ENCODE results near the gene CD37. TPM values are rescaled to one million over a fixed set of nuclear protein-coding genes. Genes with fewer than 3 reads are reported as not detected.
"Not testable (repeated sequence)": the region's sequence is repeated elsewhere in the genome, so short reads cannot be mapped to it uniquely, and the experiment has no call there.

The CD37 gene
- total RNA-seq, 1 donor from 2014 or later = 1,688 TPM

DNA sequence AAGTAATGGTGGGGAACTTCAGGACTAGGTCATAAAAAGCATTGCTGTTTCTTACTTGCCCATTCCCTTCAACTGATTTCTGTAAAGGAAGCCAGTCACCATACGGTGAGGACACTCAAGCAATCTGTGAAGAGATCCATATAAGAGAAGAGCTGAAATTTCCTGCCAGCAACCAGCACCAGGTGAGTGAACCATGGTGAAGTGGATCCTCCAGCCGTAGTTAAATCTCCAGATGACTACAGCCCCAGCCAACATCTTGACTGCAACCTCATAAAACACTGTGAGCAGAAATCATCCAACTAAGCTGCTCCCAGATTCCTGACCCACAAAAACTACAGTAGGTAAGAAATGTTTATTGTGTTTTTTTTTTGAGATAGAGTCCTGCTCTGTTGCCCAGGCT is 6.5 kb upstream of the CD37 start:
- POLR2A ChIA-PET = interaction anchor here (0.6 to 16.2 kb wide), 8 partner anchors 10 to 167 kb away, joined by 3 to 757 read pairs (median 10); partner anchors contain the start of genes CD37, RPS11 and TEAD2

DNA sequence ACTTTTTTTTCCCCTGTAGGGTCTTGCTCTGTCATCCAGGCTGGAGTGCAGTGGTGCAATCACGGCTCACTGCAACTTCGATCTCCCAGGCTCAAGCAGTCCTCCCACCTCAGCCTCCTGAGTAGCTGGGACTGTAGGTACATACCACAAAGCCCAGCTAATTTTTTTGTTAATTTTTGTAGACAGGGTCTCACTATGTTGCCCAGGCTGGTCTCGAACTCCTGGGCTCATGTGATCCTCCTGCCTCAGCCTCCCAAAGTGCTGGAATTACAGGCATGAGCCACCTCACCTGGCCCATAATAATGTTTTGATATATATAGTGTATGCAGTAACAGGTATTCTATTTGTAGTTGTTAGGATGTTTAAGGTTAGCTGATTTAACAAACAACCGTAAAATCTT is 4.0 kb upstream of the CD37 start:
- not testable (repeated sequence) for ATAC-seq (ENCODE audit: low read depth); DNase-seq; H3K27me3 Mint-ChIP-seq; H3K9me3 Mint-ChIP-seq
- Mint-ChIP-seq H3K4me1 (peaks cover 95% of the 10 kb centered on the region), H3K27ac (peak overlapping the region; percentile 100), H3K4me3 (peak overlapping the region; percentile 73), H3K36me3 (ENCODE audit: low read depth) (peaks cover 67% of the 10 kb centered on the region)
- intact Hi-C loops (cut with micrococcal nuclease) = loop anchor here (5.0 to 10.0 kb wide), 3 partner anchors 121 to 1014 kb away; partner anchors contain the start of genes ALDH16A1, IL4I1 and PIH1D1
- POLR2A ChIA-PET = interaction anchor here (0.7 to 19.9 kb wide), 9 partner anchors 3 to 165 kb away, joined by 3 to 757 read pairs (median 4); partner anchors contain the start of genes ALDH16A1, CD37, PIH1D1 and RPS11
- CTCF ChIA-PET = interaction anchor here (4.5 kb wide), 1 partner anchor 30 kb away, joined by 24 read pairs; no protein-coding TSS in a partner anchor

More for the DNA sequence above, 6.5 kb upstream of the CD37 start:
- TF ChIP-seq, protein P1, sequence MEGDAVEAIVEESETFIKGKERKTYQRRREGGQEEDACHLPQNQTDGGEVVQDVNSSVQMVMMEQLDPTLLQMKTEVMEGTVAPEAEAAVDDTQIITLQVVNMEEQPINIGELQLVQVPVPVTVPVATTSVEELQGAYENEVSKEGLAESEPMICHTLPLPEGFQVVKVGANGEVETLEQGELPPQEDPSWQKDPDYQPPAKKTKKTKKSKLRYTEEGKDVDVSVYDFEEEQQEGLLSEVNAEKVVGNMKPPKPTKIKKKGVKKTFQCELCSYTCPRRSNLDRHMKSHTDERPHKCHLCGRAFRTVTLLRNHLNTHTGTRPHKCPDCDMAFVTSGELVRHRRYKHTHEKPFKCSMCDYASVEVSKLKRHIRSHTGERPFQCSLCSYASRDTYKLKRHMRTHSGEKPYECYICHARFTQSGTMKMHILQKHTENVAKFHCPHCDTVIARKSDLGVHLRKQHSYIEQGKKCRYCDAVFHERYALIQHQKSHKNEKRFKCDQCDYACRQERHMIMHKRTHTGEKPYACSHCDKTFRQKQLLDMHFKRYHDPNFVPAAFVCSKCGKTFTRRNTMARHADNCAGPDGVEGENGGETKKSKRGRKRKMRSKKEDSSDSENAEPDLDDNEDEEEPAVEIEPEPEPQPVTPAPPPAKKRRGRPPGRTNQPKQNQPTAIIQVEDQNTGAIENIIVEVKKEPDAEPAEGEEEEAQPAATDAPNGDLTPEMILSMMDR (IDR thresholded peaks at IDR 0.05) = no peak
- ATAC-seq (ENCODE audit: low read depth) (no peak), DNase-seq (no peak)
- Mint-ChIP-seq H3K36me3 (ENCODE audit: low read depth) (peaks cover 57% of the 10 kb centered on the region), H3K4me1 (peaks cover 93% of the 10 kb centered on the region), H3K4me3 (peak overlapping the region; percentile 78), H3K9me3 (peaks cover 7% of the 10 kb centered on the region), H3K27me3 (no peaks in the 10 kb centered on the region), H3K27ac (peak overlapping the region; percentile 100)
- CTCF ChIA-PET = interaction anchor here (1.0 to 4.5 kb wide), 3 partner anchors 20 to 27 kb away, joined by 3 to 24 read pairs (median 4); no protein-coding TSS in a partner anchor
- intact Hi-C loops (cut with micrococcal nuclease) = loop anchor here (1.0 to 5.0 kb wide), 4 partner anchors 12 to 349 kb away; partner anchors contain the start of genes DKKL1 and PRMT1

DNA sequence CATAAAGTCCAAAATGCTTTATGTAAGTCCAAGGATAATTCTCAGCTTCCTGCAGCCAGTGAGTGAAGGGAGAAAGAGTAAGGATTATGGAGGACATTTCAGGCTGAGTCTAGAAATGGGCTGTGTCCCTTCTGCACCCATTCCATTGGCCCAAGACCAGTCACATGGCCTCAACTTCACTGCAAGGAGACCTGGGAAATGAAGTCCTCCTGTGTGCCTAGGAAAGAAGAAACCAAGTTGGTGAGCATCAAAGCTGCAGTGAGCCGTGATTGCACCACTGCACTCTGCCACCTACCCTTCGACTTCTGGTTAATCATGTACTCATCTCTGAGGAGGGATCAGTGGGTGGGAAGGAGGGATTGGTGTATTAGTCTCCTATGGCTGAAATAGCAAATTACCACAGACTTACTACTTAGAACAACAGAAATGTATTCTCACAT is 3.6 kb upstream of the CD37 start:
- H3K9me3 Mint-ChIP-seq = peaks cover 3% of the 10 kb centered on the region
- H3K27ac Mint-ChIP-seq = peak overlapping the region; percentile 100
- no peaks in the 10 kb centered on the region for H3K27me3 Mint-ChIP-seq
- ATAC-seq (ENCODE audit: low read depth) = peak; percentile 44
- intact Hi-C loops (cut with micrococcal nuclease) = loop anchor here (5.0 to 10.0 kb wide), 3 partner anchors 121 to 1013 kb away; partner anchors contain the start of genes ALDH16A1, IL4I1 and PIH1D1
- H3K36me3 Mint-ChIP-seq (ENCODE audit: low read depth) = peaks cover 69% of the 10 kb centered on the region
- no peak for DNase-seq
- H3K4me1 Mint-ChIP-seq = peaks cover 95% of the 10 kb centered on the region
- CTCF ChIA-PET = interaction anchor here (4.5 kb wide), 1 partner anchor 30 kb away, joined by 24 read pairs; no protein-coding TSS in a partner anchor
- POLR2A ChIA-PET = interaction anchor here (0.6 to 19.9 kb wide), 11 partner anchors 4 to 456 kb away, joined by 3 to 757 read pairs (median 4); partner anchors contain the start of genes ALDH16A1, CD37, DKKL1 and PIH1D1
- peak overlapping the region; percentile 73 for H3K4me3 Mint-ChIP-seq
- TF ChIP-seq, protein P1 (IDR thresholded peaks at IDR 0.05) = no peak

DNA sequence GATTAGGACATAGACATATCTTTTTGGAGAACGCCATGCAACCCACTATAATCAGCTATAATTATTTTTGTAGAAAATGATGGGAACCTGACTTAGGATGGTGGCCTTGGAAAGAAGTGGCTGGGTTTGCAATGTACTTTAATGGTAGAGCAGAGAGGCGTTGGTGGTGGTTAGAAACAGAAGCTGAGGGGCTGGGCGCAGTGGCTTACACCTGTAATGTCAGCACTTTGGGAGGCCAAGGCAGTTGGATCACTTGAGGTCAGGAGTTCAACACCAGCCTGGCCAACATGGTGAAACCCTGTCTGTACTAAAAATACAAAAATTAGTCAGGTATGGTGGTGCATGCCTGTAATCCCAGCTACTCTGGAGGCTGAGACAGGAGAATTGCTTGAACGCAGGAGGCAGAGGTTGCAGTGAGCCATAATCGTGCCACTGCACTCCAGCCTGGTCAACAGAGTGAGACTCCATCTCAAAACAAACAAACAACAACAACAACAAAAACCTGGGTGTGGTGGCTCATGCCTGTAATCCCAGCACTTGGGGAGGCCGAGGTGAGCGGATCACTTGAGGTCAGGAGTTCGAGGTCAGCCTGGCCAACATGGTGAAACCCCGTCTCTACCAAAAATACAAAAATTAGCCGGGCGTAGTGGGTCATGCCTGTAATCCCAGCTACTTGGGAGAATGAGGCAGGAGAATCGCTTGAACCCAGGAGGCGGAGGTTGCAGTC is 2.4 kb upstream of the CD37 start:
- Mint-ChIP-seq H3K36me3 (ENCODE audit: low read depth) (peaks cover 74% of the 10 kb centered on the region), H3K4me3 (peak overlapping the region; percentile 100), H3K4me1 (peaks cover 94% of the 10 kb centered on the region), H3K27ac (peak overlapping the region; percentile 100)
- H3K9me3 Mint-ChIP-seq; DNase-seq; H3K27me3 Mint-ChIP-seq; ATAC-seq (ENCODE audit: low read depth): not testable (repeated sequence)
- POLR2A ChIA-PET = interaction anchor here (0.5 to 19.9 kb wide), 23 partner anchors 5 to 163 kb away, joined by 3 to 757 read pairs (median 9); partner anchors contain the start of genes CD37, DKKL1, KASH5 and PIH1D1
- intact Hi-C loops (cut with micrococcal nuclease) = loop anchor here (5.0 to 10.0 kb wide), 3 partner anchors 119 to 1012 kb away; partner anchors contain the start of genes ALDH16A1, IL4I1 and PIH1D1
- CTCF ChIA-PET = interaction anchor here (1.0 to 2.0 kb wide), 2 partner anchors 59 to 112 kb away, joined by 3 to 6 read pairs; no protein-coding TSS in a partner anchor

DNA sequence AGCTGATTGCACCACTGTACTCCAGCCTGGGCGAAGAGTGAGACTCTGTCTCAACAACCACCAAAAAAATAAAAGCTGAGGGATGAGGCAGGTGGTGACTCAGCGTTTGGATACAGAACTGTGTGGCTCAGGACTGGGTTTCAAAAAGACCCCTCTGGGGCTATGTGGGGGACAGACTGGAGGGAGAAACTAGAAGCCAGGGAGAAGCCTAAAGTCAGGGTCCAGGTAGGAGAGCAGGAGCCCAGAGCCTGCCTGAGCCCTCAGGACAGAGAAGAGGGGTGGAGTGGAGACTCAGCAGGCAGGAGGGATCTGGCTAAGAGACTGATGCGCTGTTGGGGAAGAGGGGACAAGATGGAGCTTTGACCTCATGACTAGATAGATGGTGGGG is 1.8 kb upstream of the CD37 start:
- DNase-seq (no peak), ATAC-seq (ENCODE audit: low read depth) (peak; percentile 1)
- ChIA-PET CTCF (interaction anchor here (1.0 to 2.0 kb wide), 4 partner anchors 25 to 112 kb away, joined by 3 to 6 read pairs (median 3); no protein-coding TSS in a partner anchor), POLR2A (interaction anchor here (0.5 to 19.9 kb wide), 26 partner anchors 6 to 162 kb away, joined by 3 to 757 read pairs (median 10); partner anchors contain the start of genes ALDH16A1, CD37, DKKL1 and KASH5)
- Mint-ChIP-seq H3K36me3 (ENCODE audit: low read depth) (peaks cover 74% of the 10 kb centered on the region), H3K4me1 (peaks cover 94% of the 10 kb centered on the region), H3K4me3 (peak overlapping the region; percentile 100), H3K27me3 (no peaks in the 10 kb centered on the region), H3K9me3 (no peaks in the 10 kb centered on the region), H3K27ac (peak overlapping the region; percentile 100)
- TF ChIP-seq, protein P1 (IDR thresholded peaks at IDR 0.05) = no peak
- intact Hi-C loops (cut with micrococcal nuclease) = loop anchor here (5.0 to 10.0 kb wide), 3 partner anchors 119 to 1011 kb away; partner anchors contain the start of genes ALDH16A1, IL4I1 and PIH1D1

Data from activated B cell treated with CpG ODN at 0.5 μM for 24 hours (primary cell).